Head of caudate nucleus (tissue), 42 donors: ENCODE data around the gene HELZ2.
A peak's percentile ranks its signal among the peaks of the same experiment; 100 is the strongest.
"Not testable (repeated sequence)": the region's sequence is repeated elsewhere in the genome, so short reads cannot be mapped to it uniquely, and the experiment has no call there.

Source experiments
- DNase-seq, 42 donors: peaks; one replicate each; pipeline versions ENCODE4 v3.0.0 to v3.0.0-alpha.2; 2020 to 2021; ENCODE audit warnings: mixed read lengths in 7 of 42
- intact Hi-C: fragments of 100-400 bp; cut with DNase I; formaldehyde crosslinking; loops from one replicate; pipeline ENCODE4 v1.15.0; 2022

Gene HELZ2

GRCh38 chr20:63559485-63560332 is 14.3 kb downstream of the HELZ2 start:
- intact Hi-C loops, DNase-seq: not testable (repeated sequence)

GRCh38 chr20:63558804-63559484 is 15.1 kb downstream of the HELZ2 start:
- DNase-seq = no peak
- intact Hi-C loops = no loop called here

- no peak for DNase-seq
- intact Hi-C loops = no loop called here
Measured at GRCh38 chr20:63557481-63557891, 16.6 kb downstream of the HELZ2 start.

GRCh38 chr20:63556873-63557478 is 17.1 kb downstream of the HELZ2 start:
- intact Hi-C loops = no loop called here
- no peak for DNase-seq

- intact Hi-C loops = no loop called here
- DNase-seq = no peak
Measured at GRCh38 chr20:63555661-63556381, 18.2 kb downstream of the HELZ2 start.

GRCh38 chr20:63554361-63555278 is 19.4 kb downstream of the HELZ2 start:
- DNase-seq = no peak
- intact Hi-C loops = no loop called here

- intact Hi-C loops = no loop called here
- DNase-seq = no peak
Measured at GRCh38 chr20:63553933-63554290, 20.1 kb downstream of the HELZ2 start, which contains the start of gene FNDC11. Gene FNDC11, plus strand, starts transcription at chr20:63554159. Its CDS starts 1,505 bp downstream, at chr20:63555664.

- intact Hi-C loops = no loop called here
Measured at GRCh38 chr20:63553251-63553932, 20.6 kb downstream of the HELZ2 start.

GRCh38 chr20:63552481-63553249 is 21.4 kb downstream of the HELZ2 start:
- intact Hi-C loops = no loop called here
- no peak for DNase-seq

More at GRCh38 chr20:63553251-63553932, 20.6 kb downstream of the HELZ2 start:
- DNase-seq = peak in 11 of 42 donors; percentile 14 to 48 (median 30)

GRCh38 chr20:63551068-63551467 is 23.0 kb downstream of the HELZ2 start:
- intact Hi-C loops = no loop called here
- DNase-seq = no peak

- no peak for DNase-seq
- intact Hi-C loops = no loop called here
Measured at GRCh38 chr20:63549679-63550282, 24.3 kb downstream of the HELZ2 start.

GRCh38 chr20:63549019-63549418 is 25.0 kb downstream of the HELZ2 start:
- intact Hi-C loops = no loop called here

GRCh38 chr20:63548542-63548941 is 25.5 kb downstream of the HELZ2 start:
- no peak for DNase-seq
- intact Hi-C loops = no loop called here

More at GRCh38 chr20:63549019-63549418, 25.0 kb downstream of the HELZ2 start:
- no peak for DNase-seq

GRCh38 chr20:63547725-63548480 is 26.1 kb downstream of the HELZ2 start, which contains the start of gene SRMS:
Gene SRMS, minus strand, starts transcription at chr20:63547749. Its CDS starts 286 bp downstream, at chr20:63547463.
- intact Hi-C loops = no loop called here
- DNase-seq = no peak

- intact Hi-C loops = no loop called here
Measured at GRCh38 chr20:63546956-63547724, 26.9 kb downstream of the HELZ2 start.

More at GRCh38 chr20:63546956-63547724, 26.9 kb downstream of the HELZ2 start:
- DNase-seq = no peak
